Panc1 (cell line): ENCODE measurements around the gene MYMK.

Experiments
- POLR2AphosphoS5 ChIP-seq: IDR thresholded peaks from 2 replicates; pipeline ENCODE4 v1.6.1; 2012; ENCODE audit warnings: mild to moderate bottlenecking, low read depth, low read length, moderate library complexity
- SIN3A ChIP-seq: IDR thresholded peaks from 2 replicates; pipeline ENCODE4 v1.6.1; 2012; ENCODE audit warnings: low read depth, mild to moderate bottlenecking, low read length, moderate library complexity, borderline replicate concordance; ENCODE audit not compliant: insufficient read depth
- TCF7L2 ChIP-seq: IDR thresholded peaks from 2 replicates; pipeline ENCODE4 v1.6.1; 2011; ENCODE audit warnings: mild to moderate bottlenecking, low read depth, low read length, inconsistent platforms
- TF ChIP-seq, protein P1 (sequence below): fragments of 450-650 bp; IDR thresholded peaks from 2 replicates; pipeline ENCODE4 v1.5.1; 2017; ENCODE audit warnings: mild to moderate bottlenecking

DNA sequence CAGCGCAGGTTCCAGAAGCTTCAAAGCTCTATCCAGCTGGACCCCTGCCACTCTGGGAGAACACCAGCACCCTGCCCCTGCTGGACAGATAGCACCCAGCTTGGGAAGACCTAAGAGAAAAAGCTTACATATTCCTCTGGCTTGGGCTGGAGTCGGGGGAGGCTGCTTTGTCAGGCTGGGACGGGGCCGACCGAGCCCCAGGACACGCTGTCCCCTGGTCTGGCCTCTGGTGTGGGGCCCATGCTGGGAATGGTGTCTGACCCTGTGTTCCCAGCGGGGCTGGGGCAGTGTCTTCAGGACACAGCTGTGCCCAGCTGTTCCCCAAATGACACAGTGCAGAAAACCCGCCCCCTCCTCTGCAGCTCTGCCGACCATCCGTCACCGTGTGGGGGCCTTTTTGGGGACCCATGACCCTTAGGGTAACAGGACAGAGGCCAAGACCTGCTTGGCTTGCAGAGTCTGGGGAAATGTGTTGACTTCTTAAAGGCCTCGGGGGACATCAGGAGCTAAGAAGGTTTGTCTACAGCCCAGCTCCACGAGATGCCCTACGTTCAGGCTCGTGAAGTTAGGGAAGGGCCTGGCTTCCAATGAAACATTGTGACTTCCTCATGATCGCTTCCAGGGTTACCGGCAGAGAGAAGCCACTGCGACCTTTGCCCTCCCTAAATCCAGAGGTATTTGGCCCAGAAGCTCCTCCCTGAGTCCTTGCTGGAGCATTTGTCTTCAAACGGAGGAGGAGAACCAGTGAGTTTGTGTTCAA is 25.4 kb downstream of the MYMK start:
- TF ChIP-seq, protein P1, sequence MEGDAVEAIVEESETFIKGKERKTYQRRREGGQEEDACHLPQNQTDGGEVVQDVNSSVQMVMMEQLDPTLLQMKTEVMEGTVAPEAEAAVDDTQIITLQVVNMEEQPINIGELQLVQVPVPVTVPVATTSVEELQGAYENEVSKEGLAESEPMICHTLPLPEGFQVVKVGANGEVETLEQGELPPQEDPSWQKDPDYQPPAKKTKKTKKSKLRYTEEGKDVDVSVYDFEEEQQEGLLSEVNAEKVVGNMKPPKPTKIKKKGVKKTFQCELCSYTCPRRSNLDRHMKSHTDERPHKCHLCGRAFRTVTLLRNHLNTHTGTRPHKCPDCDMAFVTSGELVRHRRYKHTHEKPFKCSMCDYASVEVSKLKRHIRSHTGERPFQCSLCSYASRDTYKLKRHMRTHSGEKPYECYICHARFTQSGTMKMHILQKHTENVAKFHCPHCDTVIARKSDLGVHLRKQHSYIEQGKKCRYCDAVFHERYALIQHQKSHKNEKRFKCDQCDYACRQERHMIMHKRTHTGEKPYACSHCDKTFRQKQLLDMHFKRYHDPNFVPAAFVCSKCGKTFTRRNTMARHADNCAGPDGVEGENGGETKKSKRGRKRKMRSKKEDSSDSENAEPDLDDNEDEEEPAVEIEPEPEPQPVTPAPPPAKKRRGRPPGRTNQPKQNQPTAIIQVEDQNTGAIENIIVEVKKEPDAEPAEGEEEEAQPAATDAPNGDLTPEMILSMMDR: no peak
- TF ChIP-seq POLR2AphosphoS5 (no peak), TCF7L2 (no peak), SIN3A (no peak)
